WTC11 (cell line): ENCODE results near the gene ELAVL1.

Source experiments
- CBFB ChIP-seq: sonication (generic); formaldehyde crosslinking; IDR thresholded peaks from 2 replicates; pipeline ENCODE4 v1.8.1; 2022; ENCODE audit warnings: mild to moderate bottlenecking, low read depth, missing genetic modification reagents
- CTCF ChIP-seq: fragments of 200-600 bp; IDR thresholded peaks from 2 replicates; pipeline ENCODE4 v1.8.0; 2022; ENCODE audit warnings: antibody characterized with exemption
- FOXJ3 ChIP-seq: sonication (generic); formaldehyde crosslinking; IDR thresholded peaks from 2 replicates; pipeline ENCODE4 v1.9.0; 2021; ENCODE audit warnings: missing genetic modification reagents, mild to moderate bottlenecking, borderline replicate concordance
- MAX ChIP-seq: sonication (generic); formaldehyde crosslinking; IDR thresholded peaks from 2 replicates; pipeline ENCODE4 v1.8.0; 2022; ENCODE audit warnings: mild to moderate bottlenecking, missing genetic modification reagents
- NR1H2 ChIP-seq: sonication (generic); formaldehyde crosslinking; IDR thresholded peaks from 2 replicates; pipeline ENCODE4 v1.9.0; 2021; ENCODE audit warnings: mild to moderate bottlenecking, moderate library complexity, missing genetic modification reagents
- SMAD3 ChIP-seq: sonication (generic); formaldehyde crosslinking; IDR thresholded peaks from 2 replicates; pipeline ENCODE4 v1.8.0; 2022; ENCODE audit warnings: missing genetic modification reagents, mild to moderate bottlenecking, borderline replicate concordance
- TCF7 ChIP-seq: sonication (generic); formaldehyde crosslinking; IDR thresholded peaks from 2 replicates; pipeline ENCODE4 v1.8.0; 2022; ENCODE audit warnings: mild to moderate bottlenecking, low read depth, missing genetic modification reagents, moderate library complexity
- ZNF317 ChIP-seq: sonication (generic); formaldehyde crosslinking; IDR thresholded peaks from 2 replicates; pipeline ENCODE4 v1.8.1; 2023; ENCODE audit warnings: low read depth, mild to moderate bottlenecking, moderate library complexity, missing genetic modification reagents, borderline replicate concordance

GRCh38 chr19:7987114-7987768 is 18.2 kb downstream of the ELAVL1 start:
- TF ChIP-seq ZNF317 = no peak
- TF ChIP-seq CBFB (CRISPR knock-in tag) = no peak
- TF ChIP-seq CTCF = no peak
- TF ChIP-seq MAX (CRISPR knock-in tag) = no peak
- no peak for TF ChIP-seq FOXJ3 (CRISPR knock-in tag)
- TF ChIP-seq SMAD3 (CRISPR knock-in tag) = no peak
- TF ChIP-seq TCF7 = no peak
- no peak for TF ChIP-seq NR1H2
